Measurements from ENCODE around the gene CNOT9.

CNOT9 gene

GRCh38 chr2:218578272-218578877 is 9.7 kb downstream of the CNOT9 start:
- peaks cover 21% of the 10 kb centered on the region for H3K4me1 ChIP-seq (ENCODE audit: insufficient read depth, low read length)
- peaks cover 61% of the 10 kb centered on the region for H3K36me3 ChIP-seq (ENCODE audit: insufficient read depth, low read depth, low read length)
- no peaks in the 10 kb centered on the region for H3K9me3 ChIP-seq (ENCODE audit: insufficient read depth, low read depth, low read length)
- peak overlapping the region; percentile 29; the same call in 1 of the 2 replicates for H3K4me3 ChIP-seq (ENCODE audit: low read length)
- H3K27me3 ChIP-seq (ENCODE audit: insufficient read depth, low read length) = no peaks in the 10 kb centered on the region
- H3K9ac ChIP-seq (ENCODE audit: low read depth, low read length) = peak overlapping the region; percentile 25; the same call in 1 of the 2 replicates
- no peak overlapping the region for H3K27ac ChIP-seq (ENCODE audit: low read length)

GRCh38 chr2:218582076-218582475 is 13.4 kb downstream of the CNOT9 start:
- Histone ChIP-seq H3K36me3 (ENCODE audit: insufficient read depth, low read depth, low read length) (peaks cover 71% of the 10 kb centered on the region), H3K4me3 (ENCODE audit: low read length) (no peak overlapping the region), H3K9ac (ENCODE audit: low read depth, low read length) (no peak overlapping the region), H3K4me1 (ENCODE audit: insufficient read depth, low read length) (peaks cover 17% of the 10 kb centered on the region), H3K27ac (ENCODE audit: low read length) (no peak overlapping the region), H3K9me3 (ENCODE audit: insufficient read depth, low read depth, low read length) (no peaks in the 10 kb centered on the region), H3K27me3 (ENCODE audit: insufficient read depth, low read length) (no peaks in the 10 kb centered on the region)

DNA sequence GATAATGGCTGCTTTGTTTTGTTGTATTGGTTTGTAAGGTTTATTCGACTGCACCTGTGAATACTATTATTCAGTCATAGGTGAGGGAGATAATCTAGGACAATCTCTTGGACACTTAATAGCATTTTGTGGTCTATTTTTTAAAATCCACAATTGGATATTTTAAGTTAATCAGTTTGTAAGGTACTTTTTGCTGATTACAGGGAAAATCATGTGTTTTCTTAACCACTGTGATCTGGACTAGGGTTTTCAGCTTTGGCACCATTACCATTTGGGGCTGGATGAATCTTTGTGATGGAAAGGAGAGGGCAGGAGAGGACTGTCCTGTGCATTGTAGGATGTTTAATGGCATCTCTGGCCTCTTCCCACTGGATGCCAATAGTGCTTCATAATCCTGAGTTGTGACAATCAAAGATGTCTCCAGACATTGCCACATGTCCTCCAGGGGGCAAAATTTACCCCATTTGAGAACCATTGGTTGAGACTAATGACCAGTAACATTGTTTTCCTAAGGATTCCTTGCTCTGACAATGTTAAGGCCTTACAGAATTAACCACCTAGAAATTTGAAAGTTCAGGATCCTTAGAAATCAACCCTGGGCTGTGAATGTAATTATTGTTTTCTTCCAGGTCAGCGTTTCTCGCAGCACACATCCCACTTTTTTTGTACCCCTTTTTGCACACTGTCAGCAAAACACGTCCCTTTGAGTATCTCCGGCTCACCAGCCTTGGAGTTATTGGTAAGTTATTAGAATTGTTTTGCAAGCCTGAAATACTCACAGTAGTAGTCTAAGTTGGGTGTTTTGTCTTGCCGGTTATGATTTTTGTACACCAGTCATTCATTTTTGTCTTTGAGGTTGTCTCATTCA is 15.6 kb downstream of the CNOT9 start:
- no peak overlapping the region for H3K27ac ChIP-seq (ENCODE audit: low read length)
- no peak overlapping the region for H3K4me3 ChIP-seq (ENCODE audit: low read length)
- H3K9me3 ChIP-seq (ENCODE audit: insufficient read depth, low read depth, low read length) = no peaks in the 10 kb centered on the region
- H3K4me1 ChIP-seq (ENCODE audit: insufficient read depth, low read length) = no peaks in the 10 kb centered on the region
- H3K36me3 ChIP-seq (ENCODE audit: insufficient read depth, low read depth, low read length) = peaks cover 92% of the 10 kb centered on the region
- no peak overlapping the region for H3K9ac ChIP-seq (ENCODE audit: low read depth, low read length)
- H3K27me3 ChIP-seq (ENCODE audit: insufficient read depth, low read length) = no peaks in the 10 kb centered on the region

GRCh38 chr2:218585541-218585940 is 16.9 kb downstream of the CNOT9 start:
- no peak overlapping the region for H3K27ac ChIP-seq (ENCODE audit: low read length)
- peaks cover 100% of the 10 kb centered on the region for H3K36me3 ChIP-seq (ENCODE audit: insufficient read depth, low read depth, low read length)
- H3K9me3 ChIP-seq (ENCODE audit: insufficient read depth, low read depth, low read length) = no peaks in the 10 kb centered on the region
- H3K27me3 ChIP-seq (ENCODE audit: insufficient read depth, low read length) = no peaks in the 10 kb centered on the region
- no peak overlapping the region for H3K9ac ChIP-seq (ENCODE audit: low read depth, low read length)
- H3K4me3 ChIP-seq (ENCODE audit: low read length) = no peak overlapping the region
- no peaks in the 10 kb centered on the region for H3K4me1 ChIP-seq (ENCODE audit: insufficient read depth, low read length)

DNA sequence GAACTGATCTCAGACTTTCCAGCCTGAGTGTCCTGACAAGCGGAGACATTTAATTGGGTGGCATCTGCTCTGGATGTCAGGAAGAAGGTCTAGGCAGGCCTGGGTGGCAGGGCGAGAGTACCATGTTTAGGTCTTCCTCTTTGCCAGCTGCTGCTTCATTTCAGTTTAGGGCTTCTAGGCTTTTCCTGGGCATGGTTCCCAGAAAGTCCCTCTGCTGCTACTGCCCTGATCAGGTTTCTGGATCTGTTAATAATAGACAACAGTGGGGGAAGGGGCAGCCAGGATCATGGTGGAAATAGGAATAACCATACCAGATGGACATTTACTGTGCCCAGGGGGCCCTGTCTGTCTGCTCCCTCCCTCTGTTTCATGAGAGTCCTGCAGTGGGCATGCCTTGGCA is 36.8 kb downstream of the CNOT9 start:
- no peaks in the 10 kb centered on the region for H3K27me3 ChIP-seq (ENCODE audit: insufficient read depth, low read length)
- no peaks in the 10 kb centered on the region for H3K4me1 ChIP-seq (ENCODE audit: insufficient read depth, low read length)
- no peak overlapping the region for H3K27ac ChIP-seq (ENCODE audit: low read length)
- no peak overlapping the region for H3K4me3 ChIP-seq (ENCODE audit: low read length)
- no peaks in the 10 kb centered on the region for H3K9me3 ChIP-seq (ENCODE audit: insufficient read depth, low read depth, low read length)
- no peaks in the 10 kb centered on the region for H3K36me3 ChIP-seq (ENCODE audit: insufficient read depth, low read depth, low read length)
- no peak overlapping the region for H3K9ac ChIP-seq (ENCODE audit: low read depth, low read length)

GRCh38 chr2:218607436-218608115 is 38.9 kb downstream of the CNOT9 start, which contains the start of gene PLCD4:
Gene PLCD4, plus strand, starts transcription at chr2:218607899. Its CDS starts 7,841 bp downstream, at chr2:218615740.
- Histone ChIP-seq H3K36me3 (ENCODE audit: insufficient read depth, low read depth, low read length) (no peaks in the 10 kb centered on the region), H3K4me1 (ENCODE audit: insufficient read depth, low read length) (no peaks in the 10 kb centered on the region), H3K9ac (ENCODE audit: low read depth, low read length) (no peak within 1 kb of the TSS), H3K4me3 (ENCODE audit: low read length) (no peak within 1 kb of the TSS), H3K27ac (ENCODE audit: low read length) (no peak within 1 kb of the TSS), H3K9me3 (ENCODE audit: insufficient read depth, low read depth, low read length) (no peaks in the 10 kb centered on the region), H3K27me3 (ENCODE audit: insufficient read depth, low read length) (no peaks in the 10 kb centered on the region)

GRCh38 chr2:218615868-218616315 is 47.3 kb downstream of the CNOT9 start:
- Histone ChIP-seq H3K9me3 (ENCODE audit: insufficient read depth, low read depth, low read length) (no peaks in the 10 kb centered on the region), H3K4me3 (ENCODE audit: low read length) (no peak overlapping the region), H3K9ac (ENCODE audit: low read depth, low read length) (no peak overlapping the region), H3K27ac (ENCODE audit: low read length) (no peak overlapping the region), H3K27me3 (ENCODE audit: insufficient read depth, low read length) (no peaks in the 10 kb centered on the region), H3K36me3 (ENCODE audit: insufficient read depth, low read depth, low read length) (no peaks in the 10 kb centered on the region), H3K4me1 (ENCODE audit: insufficient read depth, low read length) (no peaks in the 10 kb centered on the region)

GRCh38 chr2:218618102-218618860 is 49.6 kb downstream of the CNOT9 start:
- Histone ChIP-seq H3K9me3 (ENCODE audit: insufficient read depth, low read depth, low read length) (no peaks in the 10 kb centered on the region), H3K36me3 (ENCODE audit: insufficient read depth, low read depth, low read length) (no peaks in the 10 kb centered on the region), H3K27me3 (ENCODE audit: insufficient read depth, low read length) (no peaks in the 10 kb centered on the region), H3K27ac (ENCODE audit: low read length) (no peak overlapping the region), H3K4me1 (ENCODE audit: insufficient read depth, low read length) (no peaks in the 10 kb centered on the region), H3K4me3 (ENCODE audit: low read length) (no peak overlapping the region), H3K9ac (ENCODE audit: low read depth, low read length) (no peak overlapping the region)

DNA sequence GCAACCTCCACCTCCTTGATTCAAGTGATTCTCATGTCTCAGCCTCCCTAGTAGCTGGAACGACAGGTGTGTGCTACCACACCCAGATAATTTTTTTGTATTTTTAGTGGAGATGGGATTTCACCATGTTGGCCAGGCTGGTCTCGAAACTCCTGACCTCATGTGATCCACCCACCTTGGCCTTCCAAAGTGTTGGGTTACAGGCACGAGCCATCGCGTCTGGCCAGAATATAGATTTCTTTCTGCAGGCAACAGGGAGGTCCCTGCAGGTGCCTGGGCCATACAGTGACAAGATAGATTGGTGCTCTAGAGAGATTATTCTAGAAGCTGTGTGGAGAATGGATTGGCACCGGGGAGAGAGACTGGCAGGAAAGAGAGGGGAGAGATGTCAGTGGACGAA is 52.4 kb downstream of the CNOT9 start:
- no peaks in the 10 kb centered on the region for H3K9me3 ChIP-seq (ENCODE audit: insufficient read depth, low read depth, low read length)
- no peaks in the 10 kb centered on the region for H3K27me3 ChIP-seq (ENCODE audit: insufficient read depth, low read length)
- no peaks in the 10 kb centered on the region for H3K4me1 ChIP-seq (ENCODE audit: insufficient read depth, low read length)
- no peak overlapping the region for H3K9ac ChIP-seq (ENCODE audit: low read depth, low read length)
- H3K27ac ChIP-seq (ENCODE audit: low read length) = no peak overlapping the region
- no peaks in the 10 kb centered on the region for H3K36me3 ChIP-seq (ENCODE audit: insufficient read depth, low read depth, low read length)
- no peak overlapping the region for H3K4me3 ChIP-seq (ENCODE audit: low read length)

GRCh38 chr2:218622606-218623365 is 54.1 kb downstream of the CNOT9 start:
- no peaks in the 10 kb centered on the region for H3K27me3 ChIP-seq (ENCODE audit: insufficient read depth, low read length)
- H3K9me3 ChIP-seq (ENCODE audit: insufficient read depth, low read depth, low read length) = no peaks in the 10 kb centered on the region
- no peaks in the 10 kb centered on the region for H3K4me1 ChIP-seq (ENCODE audit: insufficient read depth, low read length)
- no peak overlapping the region for H3K4me3 ChIP-seq (ENCODE audit: low read length)
- no peak overlapping the region for H3K27ac ChIP-seq (ENCODE audit: low read length)
- no peak overlapping the region for H3K9ac ChIP-seq (ENCODE audit: low read depth, low read length)
- H3K36me3 ChIP-seq (ENCODE audit: insufficient read depth, low read depth, low read length) = no peaks in the 10 kb centered on the region

GRCh38 chr2:218623366-218623705 is 54.7 kb downstream of the CNOT9 start:
- no peaks in the 10 kb centered on the region for H3K9me3 ChIP-seq (ENCODE audit: insufficient read depth, low read depth, low read length)
- no peaks in the 10 kb centered on the region for H3K36me3 ChIP-seq (ENCODE audit: insufficient read depth, low read depth, low read length)
- H3K27me3 ChIP-seq (ENCODE audit: insufficient read depth, low read length) = no peaks in the 10 kb centered on the region
- no peak overlapping the region for H3K4me3 ChIP-seq (ENCODE audit: low read length)
- H3K9ac ChIP-seq (ENCODE audit: low read depth, low read length) = no peak overlapping the region
- no peaks in the 10 kb centered on the region for H3K4me1 ChIP-seq (ENCODE audit: insufficient read depth, low read length)
- no peak overlapping the region for H3K27ac ChIP-seq (ENCODE audit: low read length)
